ENCODE data around the gene FBXO4. TPM values are rescaled to one million over a fixed set of nuclear protein-coding genes. Genes with fewer than 3 reads are reported as not detected.

The FBXO4 gene
- total RNA-seq, 4 donors from 2014 or later = 1.8 to 4.7 (median 3.1) TPM

DNA sequence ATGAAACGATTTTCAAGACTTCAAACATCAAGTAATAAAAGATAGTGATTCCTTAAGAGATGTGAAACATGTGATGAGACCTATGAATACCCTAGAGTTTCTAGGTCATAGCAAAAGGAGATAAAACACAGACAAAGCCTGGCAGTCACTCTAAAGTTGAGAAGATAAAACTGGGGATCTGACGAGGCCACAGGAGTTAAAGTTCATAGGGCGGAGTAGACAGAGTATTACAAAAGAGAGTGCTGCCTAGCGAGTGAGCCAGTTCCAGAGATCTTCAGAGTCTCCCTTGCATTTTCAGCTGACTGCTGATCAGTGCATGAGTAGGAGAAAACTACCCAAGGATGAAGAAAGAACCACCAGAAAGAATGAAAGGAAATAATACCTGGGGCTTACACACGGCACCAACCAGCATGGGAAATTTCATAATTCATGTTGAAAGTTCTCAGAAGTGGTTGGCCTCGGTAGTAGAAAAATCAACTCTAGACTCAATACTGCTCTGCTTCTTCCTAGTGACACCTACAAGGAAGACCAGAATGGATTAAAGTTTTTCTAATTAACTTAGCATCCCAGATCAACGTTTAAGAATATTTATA lies 30.4 kb downstream of the FBXO4 start:
- no peak for DNase-seq
- H3K4me1 ChIP-seq = no peaks in the 10 kb centered on the region
- ATAC-seq = no peak
- in situ Hi-C loops (cut with MboI; ENCODE audit: low sequenced_read_pairs in 4 of 4) (no loop called here), intact Hi-C loops (cut with DNase I; ENCODE audit: low total_unique reads) (no loop called here)
- H3K27me3 ChIP-seq = no peaks in the 10 kb centered on the region
- no peaks in the 10 kb centered on the region for H3K36me3 ChIP-seq
- H3K9me3 ChIP-seq = peaks cover 0 to 16% (median 0%) of the 10 kb centered on the region in 3 donors
- no peak overlapping the region for H3K4me3 ChIP-seq
- no peak for TF ChIP-seq POLR2A (IDR thresholded peaks at IDR 0.05)
- TF ChIP-seq, protein P1, sequence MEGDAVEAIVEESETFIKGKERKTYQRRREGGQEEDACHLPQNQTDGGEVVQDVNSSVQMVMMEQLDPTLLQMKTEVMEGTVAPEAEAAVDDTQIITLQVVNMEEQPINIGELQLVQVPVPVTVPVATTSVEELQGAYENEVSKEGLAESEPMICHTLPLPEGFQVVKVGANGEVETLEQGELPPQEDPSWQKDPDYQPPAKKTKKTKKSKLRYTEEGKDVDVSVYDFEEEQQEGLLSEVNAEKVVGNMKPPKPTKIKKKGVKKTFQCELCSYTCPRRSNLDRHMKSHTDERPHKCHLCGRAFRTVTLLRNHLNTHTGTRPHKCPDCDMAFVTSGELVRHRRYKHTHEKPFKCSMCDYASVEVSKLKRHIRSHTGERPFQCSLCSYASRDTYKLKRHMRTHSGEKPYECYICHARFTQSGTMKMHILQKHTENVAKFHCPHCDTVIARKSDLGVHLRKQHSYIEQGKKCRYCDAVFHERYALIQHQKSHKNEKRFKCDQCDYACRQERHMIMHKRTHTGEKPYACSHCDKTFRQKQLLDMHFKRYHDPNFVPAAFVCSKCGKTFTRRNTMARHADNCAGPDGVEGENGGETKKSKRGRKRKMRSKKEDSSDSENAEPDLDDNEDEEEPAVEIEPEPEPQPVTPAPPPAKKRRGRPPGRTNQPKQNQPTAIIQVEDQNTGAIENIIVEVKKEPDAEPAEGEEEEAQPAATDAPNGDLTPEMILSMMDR (IDR thresholded peaks at IDR 0.05 in 4 of 5, conservative IDR thresholded peaks at IDR 0.05 in 1 of 5) = no peak
- no peak overlapping the region for H3K27ac ChIP-seq

DNA sequence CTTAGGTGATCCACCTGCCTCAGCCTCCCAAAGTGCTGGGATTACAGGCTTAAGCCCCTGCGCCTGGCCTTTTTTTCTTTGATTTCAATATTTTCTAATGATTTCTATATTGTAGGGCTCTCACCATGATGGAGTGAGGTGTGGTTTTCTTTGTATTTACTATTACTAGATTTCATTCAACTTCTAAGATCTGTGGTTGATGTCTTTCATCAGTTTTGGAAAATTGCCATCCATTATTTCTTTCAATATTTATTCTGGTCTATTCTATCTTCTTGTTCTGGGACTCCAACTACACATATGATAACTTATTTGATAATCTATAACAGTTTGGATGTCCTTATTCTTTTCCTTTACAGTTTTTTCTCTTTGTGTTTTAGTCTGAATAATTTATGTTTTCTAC lies 31.9 kb downstream of the FBXO4 start:
- TF ChIP-seq, protein P1 (IDR thresholded peaks at IDR 0.05 in 4 of 5, conservative IDR thresholded peaks at IDR 0.05 in 1 of 5) = no peak
- TF ChIP-seq POLR2A (IDR thresholded peaks at IDR 0.05) = no peak
- no peak overlapping the region for H3K27ac ChIP-seq
- no peak for DNase-seq
- in situ Hi-C loops (cut with MboI; ENCODE audit: low sequenced_read_pairs in 4 of 4) = no loop called here
- no peak overlapping the region for H3K4me3 ChIP-seq
- no peak for ATAC-seq
- intact Hi-C loops (cut with DNase I; ENCODE audit: low total_unique reads) = no loop called here
- H3K27me3 ChIP-seq = no peaks in the 10 kb centered on the region
- H3K36me3 ChIP-seq = no peaks in the 10 kb centered on the region
- no peaks in the 10 kb centered on the region for H3K4me1 ChIP-seq
- H3K9me3 ChIP-seq = peaks cover 0 to 17% (median 0%) of the 10 kb centered on the region in 3 donors

DNA sequence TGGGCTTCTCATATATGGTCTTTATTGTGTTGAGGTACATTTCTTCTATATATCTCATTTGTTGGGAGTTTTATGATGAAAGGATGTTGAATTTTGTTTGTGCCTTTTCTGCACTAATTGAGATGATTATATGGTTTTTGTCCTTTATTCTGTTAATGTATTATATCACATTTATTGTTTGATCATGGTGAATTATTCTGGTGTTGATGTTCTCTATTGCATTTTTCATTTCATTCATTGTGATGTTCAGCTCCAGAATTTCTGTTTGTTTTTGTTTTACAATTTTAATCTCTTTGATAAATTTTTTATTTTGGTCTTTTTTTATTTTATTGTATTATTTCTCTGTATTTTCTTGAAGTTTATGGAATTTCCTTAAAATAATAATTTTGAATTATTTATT lies 35.4 kb downstream of the FBXO4 start:
- TF ChIP-seq, protein P1 (IDR thresholded peaks at IDR 0.05 in 4 of 5, conservative IDR thresholded peaks at IDR 0.05 in 1 of 5) = no peak
- TF ChIP-seq POLR2A (IDR thresholded peaks at IDR 0.05) = no peak
- Histone ChIP-seq H3K4me3 (no peak overlapping the region), H3K27ac (no peak overlapping the region), H3K27me3 (no peaks in the 10 kb centered on the region), H3K4me1 (no peaks in the 10 kb centered on the region), H3K36me3 (no peaks in the 10 kb centered on the region), H3K9me3 (peaks cover 0 to 17% (median 0%) of the 10 kb centered on the region in 3 donors)
- no peak for ATAC-seq
- DNase-seq = no peak
- in situ Hi-C loops (cut with MboI; ENCODE audit: low sequenced_read_pairs in 4 of 4) = no loop called here
- intact Hi-C loops (cut with DNase I; ENCODE audit: low total_unique reads) = no loop called here

DNA sequence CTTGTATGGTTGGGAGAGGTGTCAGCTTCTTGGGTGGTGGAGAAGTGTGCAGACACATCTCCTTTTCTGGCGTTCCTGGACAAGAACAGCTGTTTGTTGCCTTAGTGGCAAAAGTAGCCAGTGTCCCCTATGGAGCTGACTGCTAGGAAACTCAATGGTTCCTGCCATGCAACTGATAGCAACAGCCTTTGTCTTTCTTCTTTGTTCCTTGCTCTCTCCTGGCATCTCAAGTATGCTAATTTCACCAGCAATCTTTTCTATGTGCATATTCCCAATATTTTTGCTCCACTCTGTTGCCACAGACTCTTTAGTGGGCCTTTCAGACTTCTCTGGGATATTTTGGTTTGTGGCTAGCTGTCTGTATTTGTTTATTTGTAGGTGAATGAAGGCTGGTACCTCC lies 36.7 kb downstream of the FBXO4 start:
- DNase-seq (no peak), ATAC-seq (no peak)
- in situ Hi-C loops (cut with MboI; ENCODE audit: low sequenced_read_pairs in 4 of 4) (no loop called here), intact Hi-C loops (cut with DNase I; ENCODE audit: low total_unique reads) (no loop called here)
- Histone ChIP-seq H3K36me3 (no peaks in the 10 kb centered on the region), H3K27ac (no peak overlapping the region), H3K4me1 (no peaks in the 10 kb centered on the region), H3K9me3 (peaks cover 0 to 17% (median 0%) of the 10 kb centered on the region in 3 donors), H3K27me3 (no peaks in the 10 kb centered on the region), H3K4me3 (no peak overlapping the region)
- TF ChIP-seq, protein P1 (IDR thresholded peaks at IDR 0.05 in 4 of 5, conservative IDR thresholded peaks at IDR 0.05 in 1 of 5) = no peak
- TF ChIP-seq POLR2A (IDR thresholded peaks at IDR 0.05) = no peak

DNA sequence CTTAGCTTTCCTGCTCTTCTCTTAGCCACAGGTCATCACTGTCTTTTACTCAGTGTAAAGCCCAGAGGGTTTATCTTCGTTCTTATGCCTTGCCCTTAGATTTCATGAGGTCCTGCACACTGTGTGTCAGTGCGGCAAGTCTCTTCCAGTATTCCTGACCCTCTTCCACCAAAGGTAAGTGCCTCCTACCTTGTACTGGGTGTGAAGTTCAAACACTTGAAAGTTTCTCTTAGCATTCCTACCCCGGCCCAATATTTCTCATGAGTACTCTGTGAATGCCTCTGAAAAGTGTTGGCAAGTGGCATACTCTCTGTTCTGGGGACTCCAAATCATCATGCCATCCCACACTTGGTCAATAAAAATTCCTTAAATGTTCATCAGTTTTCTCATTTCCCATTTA lies 37.4 kb downstream of the FBXO4 start:
- no peak for ATAC-seq
- in situ Hi-C loops (cut with MboI; ENCODE audit: low sequenced_read_pairs in 4 of 4) = no loop called here
- TF ChIP-seq, protein P1 (IDR thresholded peaks at IDR 0.05 in 4 of 5, conservative IDR thresholded peaks at IDR 0.05 in 1 of 5) = no peak
- no peak for TF ChIP-seq POLR2A (IDR thresholded peaks at IDR 0.05)

More for the DNA sequence above, 37.4 kb downstream of the FBXO4 start:
- Histone ChIP-seq H3K36me3 (no peaks in the 10 kb centered on the region), H3K4me1 (no peaks in the 10 kb centered on the region), H3K9me3 (peaks cover 0 to 15% (median 0%) of the 10 kb centered on the region in 3 donors), H3K4me3 (no peak overlapping the region), H3K27me3 (no peaks in the 10 kb centered on the region), H3K27ac (no peak overlapping the region)
- intact Hi-C loops (cut with DNase I; ENCODE audit: low total_unique reads) = no loop called here
- no peak for DNase-seq

Measured in gastrocnemius medialis (tissue), 4 donors.